ENCODE measurements around the gene PPP1R1C.
A peak's percentile ranks its signal among the peaks of the same experiment; 100 is the strongest.

PPP1R1C gene

DNA sequence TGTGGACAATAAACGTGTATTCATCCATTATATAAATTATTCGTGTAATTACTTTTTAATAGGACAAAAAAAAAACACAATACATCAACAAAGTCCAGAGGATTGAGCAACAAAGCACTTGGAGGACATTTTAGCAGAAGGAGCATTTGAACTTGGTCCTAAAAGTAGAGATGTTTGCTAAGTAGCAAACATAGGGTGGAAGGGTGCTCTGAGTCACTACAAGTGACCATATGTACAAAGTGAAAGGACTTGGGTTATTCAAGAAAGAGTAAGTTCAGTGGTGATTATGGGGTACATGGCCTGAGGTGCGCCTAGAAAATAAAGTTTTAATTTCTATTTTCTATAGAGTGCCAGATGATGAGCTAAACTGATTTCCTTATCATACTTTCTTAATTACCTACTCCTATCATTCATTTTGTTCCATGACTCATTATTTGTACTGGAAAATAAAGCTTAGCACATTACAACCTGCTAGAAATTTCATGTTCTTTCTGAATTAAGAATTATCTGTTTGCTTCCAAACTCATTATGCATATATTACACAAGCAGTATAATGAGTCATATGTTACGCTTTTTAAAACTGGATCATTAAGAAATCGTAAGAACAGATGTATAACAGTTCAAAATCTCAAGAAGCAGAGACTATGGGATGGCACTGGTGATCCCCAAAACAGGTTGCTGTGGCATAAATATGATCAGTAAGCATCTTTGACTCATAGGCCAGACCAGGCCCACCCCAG, 13.1 kb upstream of the PPP1R1C start:
- DNase-seq (ENCODE audit: low spot score), result no peak

DNA sequence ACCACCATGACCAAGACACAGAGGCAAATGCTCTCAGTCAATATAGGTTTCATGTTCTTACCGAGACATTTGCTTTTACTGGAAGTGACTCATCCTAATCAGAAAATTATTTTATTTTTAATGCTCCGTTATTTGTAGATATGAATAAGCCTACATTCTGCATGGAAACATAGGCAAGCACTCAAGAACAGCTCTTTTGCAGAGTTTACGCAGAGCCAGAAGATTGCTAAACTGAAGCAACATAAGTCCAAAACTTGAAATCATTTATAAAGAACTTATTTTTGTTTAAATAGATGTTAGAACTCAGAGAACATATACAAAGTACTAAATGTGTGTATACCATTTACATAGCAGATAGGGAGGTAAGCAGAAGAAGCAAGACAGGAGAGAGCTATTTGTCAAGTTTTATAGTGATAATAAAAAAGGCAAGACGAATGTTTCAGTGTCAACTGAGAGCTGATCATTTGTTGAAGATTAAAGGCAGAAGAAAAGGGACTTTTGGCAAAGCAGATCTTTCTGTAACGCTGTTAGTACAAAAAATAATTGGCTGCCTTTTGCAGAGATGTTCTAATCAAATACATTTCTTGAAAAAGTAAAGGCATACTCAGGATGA, 12.4 kb upstream of the PPP1R1C start:
- no peak for DNase-seq (ENCODE audit: low spot score)

DNA sequence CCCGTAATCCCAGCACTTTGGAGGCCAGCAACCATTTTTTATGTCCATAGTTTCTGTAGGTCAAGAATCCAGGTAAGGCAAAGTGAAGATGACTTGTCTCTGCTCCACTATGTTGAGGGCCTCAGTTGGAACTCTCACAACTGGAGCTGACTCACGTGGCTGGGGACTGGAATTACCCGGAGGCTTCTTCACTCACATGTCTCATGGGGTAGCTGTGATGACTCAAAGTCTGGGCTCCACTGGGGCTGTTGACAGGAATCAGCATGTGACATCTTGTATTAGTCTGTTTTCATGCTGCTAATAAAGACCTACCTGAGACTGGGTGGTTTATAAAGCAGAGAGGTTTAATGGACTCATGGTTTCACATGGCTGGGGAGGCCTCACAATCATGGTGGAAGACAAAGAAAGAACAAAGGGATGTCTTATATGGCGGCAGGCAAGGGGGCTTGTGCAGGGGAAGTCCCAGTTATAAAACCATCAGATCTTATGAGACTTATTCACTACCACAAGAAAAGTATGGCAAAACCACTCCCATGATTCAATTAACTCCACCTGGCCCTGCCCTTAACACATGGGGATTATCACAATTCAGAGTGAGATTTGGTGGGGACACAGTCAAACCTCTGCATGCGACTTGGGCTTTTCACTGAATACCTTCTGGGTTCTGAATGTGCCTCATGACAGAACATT, 7.8 kb upstream of the PPP1R1C start:
- no peak for DNase-seq (ENCODE audit: low spot score)

DNA sequence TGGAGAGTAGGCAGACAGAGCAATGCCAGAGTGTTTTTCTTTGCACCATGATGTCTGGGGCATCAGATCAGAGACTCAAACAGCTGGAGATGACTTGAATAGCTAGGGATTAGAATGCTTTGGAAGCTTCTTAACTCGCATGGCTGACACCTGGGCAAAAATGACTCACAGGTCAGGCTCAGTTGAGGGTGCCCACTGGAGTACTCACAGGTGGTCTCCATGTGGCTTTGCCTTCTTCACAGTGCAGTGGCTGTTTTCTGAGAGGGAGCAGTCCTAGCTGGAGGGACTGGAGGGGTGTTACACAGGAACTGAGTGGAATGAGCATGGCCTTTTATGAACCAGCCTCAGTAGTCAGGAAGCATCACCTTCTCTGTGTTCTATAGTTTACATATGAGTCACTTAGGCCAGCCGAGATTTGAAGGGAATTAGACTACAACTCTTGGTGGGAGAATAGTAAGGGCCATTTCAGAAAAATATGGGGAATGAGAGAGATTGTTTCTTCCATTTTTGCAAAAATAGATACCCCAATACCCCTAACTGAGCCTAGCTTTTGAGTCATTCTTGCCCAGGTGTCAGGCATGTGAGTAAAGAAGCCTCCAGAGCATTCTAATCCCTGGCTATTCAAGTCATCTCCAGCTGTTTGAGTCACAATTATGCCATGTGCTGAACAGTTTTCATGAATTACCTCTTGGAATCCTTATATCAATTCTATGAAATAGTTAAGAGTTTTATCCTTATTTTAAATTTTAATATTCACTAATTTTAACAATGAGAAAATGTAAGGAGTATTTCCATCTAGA, 7.1 kb upstream of the PPP1R1C start:
- DNase-seq (ENCODE audit: low spot score), result no peak

DNA sequence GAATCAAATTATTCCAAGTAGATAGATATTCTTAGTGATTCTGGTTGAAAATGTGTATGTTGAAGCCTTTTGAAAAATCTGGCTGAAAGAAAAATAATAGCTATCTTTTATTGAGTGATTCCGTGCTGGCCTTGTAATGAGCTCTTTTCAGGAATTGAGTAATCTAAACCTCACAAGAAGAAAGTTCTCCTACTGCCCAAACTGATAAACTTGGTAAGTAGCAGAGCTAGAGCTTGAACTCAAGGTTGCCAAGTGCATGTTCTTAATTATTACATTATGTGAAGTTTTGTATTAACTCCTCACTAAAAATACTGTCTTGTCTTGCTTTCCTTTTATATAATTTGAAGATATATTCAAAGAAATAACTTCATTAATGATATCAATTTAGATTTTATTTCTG, 1.6 kb upstream of the PPP1R1C start:
- DNase-seq (ENCODE audit: low spot score), result no peak

DNA sequence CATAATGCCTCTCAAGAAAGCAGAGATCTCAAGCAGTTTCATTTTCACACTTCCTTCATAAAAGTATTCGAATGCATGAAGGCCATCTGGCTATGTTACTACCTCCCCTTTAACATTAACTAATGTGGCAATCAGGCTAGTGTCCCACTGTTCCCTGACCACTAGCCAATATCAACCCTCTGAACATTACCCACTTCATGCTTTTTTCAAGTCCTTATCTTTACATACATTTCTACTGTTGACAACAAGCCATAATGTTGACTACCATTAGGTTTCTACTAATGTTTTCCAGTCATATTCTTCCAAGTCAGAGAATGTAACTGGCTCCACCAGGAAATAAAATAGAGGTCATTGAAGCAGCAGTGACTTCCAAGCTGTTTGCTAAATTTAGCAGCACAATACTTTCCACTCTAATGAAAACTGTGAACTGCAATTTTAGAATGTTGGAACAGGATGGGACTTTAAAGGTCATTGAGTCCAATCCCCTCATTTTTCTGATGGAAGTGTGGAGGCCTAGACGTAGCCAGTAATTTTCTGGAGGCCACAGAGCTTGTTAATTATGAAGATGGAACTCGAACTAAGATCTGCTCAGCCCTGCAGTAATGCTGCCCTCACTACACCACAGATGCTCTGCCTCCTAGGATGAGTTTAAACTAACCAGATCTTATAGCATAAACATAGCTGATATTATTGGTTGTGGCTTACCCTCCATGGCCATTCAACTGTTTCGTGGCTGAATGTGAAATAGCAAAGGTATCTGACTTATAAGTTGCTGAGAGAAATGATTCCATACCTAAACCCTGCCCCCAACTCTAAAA, 630 bp upstream of the PPP1R1C start:
- peak; percentile 84 for DNase-seq (ENCODE audit: low spot score)

DNA sequence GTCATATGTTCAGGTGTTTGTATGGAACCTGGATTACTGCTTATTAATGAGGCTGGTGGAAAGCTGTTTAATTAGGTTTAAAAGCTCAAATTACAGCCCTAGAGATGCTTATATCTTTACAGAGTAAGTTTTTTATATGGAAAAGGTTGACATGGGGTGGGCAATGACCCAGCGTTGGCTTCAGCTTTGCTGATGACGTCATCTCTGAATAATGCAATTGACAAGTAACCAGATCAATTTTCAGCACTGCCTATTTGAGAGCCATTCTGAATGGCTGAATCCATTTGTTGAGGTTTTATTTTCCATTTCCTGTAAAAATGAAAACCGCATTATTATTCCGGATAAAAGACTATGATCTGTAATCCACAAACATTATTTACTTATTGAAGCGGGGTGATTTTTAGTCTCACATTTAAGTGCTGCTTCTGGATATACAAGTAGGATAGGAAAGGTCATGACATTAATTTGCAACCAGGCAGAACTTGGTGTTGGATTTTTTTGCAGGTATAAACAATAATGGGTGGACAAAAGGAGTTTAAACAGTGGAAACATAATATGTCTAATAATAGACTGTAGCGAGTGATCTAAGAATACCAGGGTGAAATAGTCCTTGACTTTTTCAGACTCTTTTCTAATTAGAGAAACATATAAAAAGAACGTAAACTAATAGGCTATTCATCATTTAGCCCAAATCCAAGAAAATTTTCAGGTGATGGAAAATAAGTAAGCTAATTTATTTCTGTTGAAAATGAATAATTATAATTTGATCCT, 2.7 kb downstream of the PPP1R1C start:
- peak; percentile 3 for DNase-seq (ENCODE audit: low spot score)

DNA sequence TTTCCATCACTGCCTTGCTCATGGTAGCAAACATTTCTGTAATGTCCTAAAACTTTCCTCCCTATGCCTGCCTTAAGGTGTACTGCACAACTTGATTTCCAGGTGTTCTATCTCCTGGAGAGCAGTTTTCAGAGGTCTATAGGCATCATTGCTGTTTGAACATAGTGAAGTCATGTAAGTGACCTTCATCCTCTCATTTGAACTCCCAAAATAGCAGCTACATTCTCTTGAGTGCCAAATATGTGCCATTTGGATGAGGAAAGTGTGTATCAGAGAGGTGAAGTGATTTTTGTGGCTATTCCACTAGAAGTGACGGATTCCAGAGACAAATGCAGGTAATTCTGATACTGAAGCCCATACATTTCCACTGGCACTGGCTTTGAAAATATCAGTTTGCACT, 3.4 kb downstream of the PPP1R1C start:
- peak; percentile 19 for DNase-seq (ENCODE audit: low spot score)

DNA sequence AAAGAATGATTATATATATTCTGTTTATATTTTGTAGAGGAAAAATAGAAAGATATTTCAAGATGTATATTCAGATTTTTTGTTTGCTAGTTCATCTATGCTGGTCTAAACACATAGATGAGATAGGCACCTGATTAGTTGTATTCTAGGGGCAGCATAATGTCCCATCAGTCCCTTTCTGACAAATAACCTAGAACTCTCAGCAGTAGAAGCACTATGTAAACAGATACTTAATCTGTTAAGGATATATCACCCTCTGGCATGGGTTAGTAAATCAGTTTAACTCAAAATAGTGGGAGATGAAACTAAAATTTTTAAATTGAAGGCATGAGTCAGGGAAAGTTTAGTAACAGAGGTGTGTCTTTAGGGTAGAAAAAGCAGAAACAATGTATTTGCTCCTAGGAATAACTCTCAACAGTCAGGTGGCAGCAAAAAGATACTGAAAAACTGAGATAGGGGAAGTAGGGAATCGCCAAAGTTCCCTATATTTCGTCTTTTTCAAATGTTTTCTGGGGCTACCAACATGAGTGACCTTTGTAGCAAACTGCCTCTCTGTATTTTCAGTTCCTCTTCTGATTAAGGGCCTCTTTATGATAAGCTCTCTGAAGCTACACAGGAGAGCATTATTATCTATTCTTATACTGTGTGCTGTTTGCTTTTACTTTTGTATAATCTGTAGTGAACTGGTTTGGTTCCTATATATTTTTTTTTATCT, 5.7 kb downstream of the PPP1R1C start:
- DNase-seq (ENCODE audit: low spot score), result no peak

DNA sequence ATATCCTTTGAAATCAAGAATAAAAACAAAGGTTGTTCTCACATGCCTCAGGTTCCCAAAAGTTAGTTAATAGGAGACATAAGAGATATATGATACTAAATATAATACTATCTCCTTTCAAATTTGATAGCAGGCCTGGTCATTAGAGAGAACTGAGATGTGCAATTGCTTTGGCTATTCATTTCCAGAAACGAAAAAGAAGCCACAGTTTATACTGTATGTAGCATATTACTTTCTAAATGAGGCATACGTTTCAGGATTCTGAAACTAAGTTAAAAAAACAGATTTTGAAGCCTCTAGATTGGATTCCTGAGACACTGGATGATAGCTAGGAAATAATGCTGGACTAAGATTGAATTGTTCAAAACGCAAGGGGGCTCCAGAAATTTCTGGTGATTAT, 7.1 kb downstream of the PPP1R1C start:
- DNase-seq (ENCODE audit: low spot score), result no peak

DNA sequence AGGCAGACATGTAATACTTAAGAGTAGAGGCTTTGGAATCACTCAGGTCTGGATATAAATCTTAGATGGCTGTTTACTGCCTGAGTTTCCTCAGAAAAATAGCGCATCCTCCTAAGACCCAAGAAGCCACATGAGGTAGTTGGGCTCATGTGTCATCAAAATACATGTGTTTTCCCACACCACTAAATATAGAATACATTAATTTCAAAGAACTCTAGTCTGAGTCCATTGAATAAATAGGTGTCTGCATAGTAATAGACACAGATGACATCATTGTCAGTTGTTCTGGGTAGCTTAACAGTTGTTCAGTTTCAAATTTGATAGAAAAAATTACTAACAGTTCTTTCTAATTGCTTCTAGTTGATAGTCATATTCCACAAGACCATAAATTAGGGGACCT, 9.6 kb downstream of the PPP1R1C start:
- no peak for DNase-seq (ENCODE audit: low spot score)

DNA sequence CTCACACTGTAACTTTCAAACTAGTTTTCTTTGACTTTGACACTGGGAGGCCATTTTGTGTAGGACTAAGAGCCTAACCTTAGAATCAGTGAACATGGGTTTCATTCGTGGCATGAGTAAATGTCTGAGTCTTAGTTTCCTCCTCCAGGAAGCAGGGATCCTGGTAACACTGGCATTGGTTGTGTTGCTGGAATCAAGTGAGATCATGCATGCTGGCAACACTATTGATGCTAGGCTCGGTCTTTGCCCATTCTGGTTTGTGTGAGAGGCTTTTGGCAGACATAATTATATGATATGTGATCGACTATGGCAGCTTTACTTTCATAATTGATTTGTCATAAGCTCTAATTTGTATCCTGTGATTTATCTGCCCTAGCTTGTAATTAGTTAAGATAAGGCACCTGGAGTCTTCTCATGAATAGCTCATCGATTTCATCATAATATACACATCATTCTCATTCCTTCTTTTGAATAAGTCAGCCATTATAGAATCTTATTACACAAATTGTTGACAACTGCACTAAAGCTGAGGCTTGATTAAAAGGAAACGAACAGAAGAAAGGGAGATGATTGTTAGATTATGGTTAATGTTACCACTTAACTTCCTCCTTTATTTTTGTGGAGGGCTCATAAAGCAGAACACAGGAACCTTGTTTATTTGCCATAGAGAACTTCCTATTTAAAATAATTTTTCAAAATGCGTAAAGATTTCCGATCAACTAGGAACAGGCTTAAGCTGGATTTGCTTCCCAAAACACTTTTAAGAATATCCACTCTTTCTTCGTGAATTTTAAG, 12.6 kb downstream of the PPP1R1C start:
- DNase-seq (ENCODE audit: low spot score), result no peak

DNA sequence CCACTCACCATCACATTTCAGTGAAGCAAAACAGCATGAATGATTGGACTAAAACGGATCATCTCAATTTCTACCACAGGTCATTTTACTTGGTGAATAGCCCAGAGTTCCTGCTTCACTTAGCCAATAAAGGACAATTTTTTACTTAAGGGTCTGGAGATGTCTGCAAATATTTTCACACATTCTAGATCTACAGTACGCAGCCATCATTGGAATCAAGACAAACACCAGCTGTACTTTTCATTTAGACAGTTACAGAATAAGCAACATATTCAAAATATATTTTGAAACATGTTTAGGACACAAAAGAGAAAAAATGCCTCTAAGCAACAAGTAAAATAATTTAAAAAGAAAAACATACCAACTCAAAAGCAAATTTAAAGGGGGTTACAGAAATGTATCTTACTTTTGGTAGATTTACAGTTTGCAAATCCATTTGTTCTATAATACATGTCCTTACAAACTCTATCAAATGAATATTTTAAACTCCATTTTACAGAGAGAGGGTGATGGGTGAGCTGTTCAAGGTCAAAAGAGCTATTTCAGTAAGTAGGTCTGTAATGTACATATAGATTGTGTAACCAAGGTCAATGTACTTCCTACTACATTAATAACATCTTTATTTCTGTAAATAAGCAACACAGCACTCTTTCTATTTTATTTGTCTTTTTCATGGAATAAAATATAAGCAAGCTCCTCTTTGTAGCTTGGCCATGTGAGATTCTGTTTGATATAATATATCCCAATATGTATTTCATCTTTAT, 13.4 kb downstream of the PPP1R1C start:
- DNase-seq (ENCODE audit: low spot score), result no peak

DNA sequence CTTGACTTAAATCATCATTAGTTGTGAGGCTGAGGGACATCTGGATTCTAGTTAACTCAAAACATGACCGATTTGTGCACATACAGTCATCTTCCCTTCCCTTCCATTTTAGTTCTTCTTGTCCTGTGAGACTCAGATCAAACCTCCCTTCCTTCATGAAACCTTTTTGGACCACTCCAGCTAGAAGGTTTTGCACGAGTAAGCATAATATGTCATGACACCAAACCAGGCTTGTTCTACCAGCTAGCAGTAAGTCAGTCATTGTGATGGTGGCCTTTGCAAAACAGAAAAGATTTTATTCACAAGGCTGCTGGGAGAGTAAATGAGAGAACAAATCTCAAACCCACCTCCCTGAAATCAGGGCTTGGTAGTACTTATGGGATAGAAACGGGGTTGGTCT, 14.3 kb downstream of the PPP1R1C start:
- DNase-seq (ENCODE audit: low spot score), result no peak

DNA sequence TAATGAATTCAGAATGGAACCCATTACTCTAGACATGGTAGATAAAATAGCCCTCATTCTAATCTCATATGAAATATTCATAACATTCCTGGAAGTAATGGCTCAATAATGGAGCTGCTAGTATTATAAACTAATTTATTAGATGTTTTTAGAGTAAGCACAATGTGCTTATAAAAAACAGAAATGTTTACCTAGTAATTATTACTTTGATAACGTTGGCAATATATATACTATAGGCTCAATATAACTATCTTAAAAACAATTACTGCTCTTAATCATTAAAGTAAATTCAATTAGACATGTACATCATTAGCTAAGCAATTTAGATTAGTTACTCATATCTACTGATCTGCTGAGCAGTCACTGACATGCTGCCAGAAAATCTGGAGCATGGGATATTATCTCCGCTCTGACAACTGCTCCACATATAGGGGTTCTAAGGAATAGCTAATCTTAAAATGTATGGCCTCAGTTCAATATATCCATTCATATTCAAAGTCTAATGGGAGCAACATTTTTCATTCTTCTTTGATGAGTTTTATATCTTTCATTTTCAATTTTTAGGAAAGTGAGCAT, 19.4 kb downstream of the PPP1R1C start:
- DNase-seq (ENCODE audit: low spot score), result no peak

DNA sequence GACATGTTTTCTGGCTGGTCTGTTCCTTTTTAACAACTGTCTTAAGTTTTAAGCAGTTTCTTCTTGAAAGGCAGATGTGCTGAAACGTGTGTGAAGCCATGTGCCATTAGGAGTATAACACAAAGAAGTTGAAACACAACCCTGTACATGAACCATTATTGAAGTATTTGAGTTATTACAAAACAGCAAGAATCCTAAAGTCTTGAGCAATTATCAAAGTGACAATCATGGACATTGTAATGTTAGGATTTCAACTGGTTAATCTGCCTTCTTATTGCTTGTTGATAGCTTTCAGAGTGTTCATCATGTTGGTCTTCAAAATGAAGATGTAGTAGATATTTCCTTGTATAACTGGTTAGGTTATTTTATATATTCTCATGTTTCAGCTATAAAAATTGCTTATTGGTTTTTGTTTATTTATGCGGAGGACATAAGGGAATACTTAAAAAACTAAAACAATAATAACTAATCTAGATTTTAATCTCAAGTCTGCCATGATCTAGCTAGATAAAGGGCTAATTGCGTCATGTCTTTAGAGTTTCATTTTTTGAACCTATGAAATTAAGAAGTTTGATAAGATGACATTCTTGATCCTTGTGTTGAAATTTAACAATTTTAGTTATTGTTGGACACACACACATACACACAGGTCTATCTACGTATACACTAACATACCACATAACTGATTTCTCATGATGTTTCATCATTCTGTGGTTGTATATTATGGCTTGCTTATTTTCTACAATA, 21.1 kb downstream of the PPP1R1C start:
- DNase-seq (ENCODE audit: low spot score), result no peak

DNA sequence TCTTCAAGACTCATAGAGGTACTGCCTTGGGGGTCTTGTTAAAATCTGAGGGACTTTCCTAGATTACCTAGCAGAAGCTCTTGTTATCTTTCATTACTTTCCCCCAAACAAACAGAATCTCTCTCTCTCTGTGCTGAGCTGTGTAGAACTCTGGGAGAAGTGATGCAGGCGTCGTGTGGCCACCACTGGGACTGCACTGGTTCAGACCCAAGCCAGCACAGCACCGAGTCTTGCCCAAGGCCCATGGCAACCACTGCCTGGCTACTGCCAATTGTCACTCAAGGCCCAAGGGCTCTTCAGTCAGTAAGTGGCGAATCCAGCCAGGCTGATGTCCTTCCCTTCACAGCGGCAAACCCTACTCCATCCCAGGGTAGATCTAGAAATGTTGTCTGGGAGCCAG, 28.6 kb downstream of the PPP1R1C start:
- no peak for DNase-seq (ENCODE audit: low spot score)
